HUES48 (cell line): ENCODE measurements around the gene SPEG.

Experiments used
- H3K27ac ChIP-seq: one replicate; pipeline ENCODE4 v1.7.0; 2013; ENCODE audit warnings: low read depth, low read length, inconsistent platforms
- H3K27me3 ChIP-seq: 2 replicates; pipeline ENCODE4 v1.6.1; 2013; ENCODE audit warnings: mild to moderate bottlenecking, low read length; ENCODE audit not compliant: control insufficient read depth, insufficient read depth
- H3K36me3 ChIP-seq: 2 replicates; pipeline ENCODE4 v1.6.1; 2013; ENCODE audit warnings: low read length; ENCODE audit not compliant: control insufficient read depth, insufficient read depth
- H3K4me1 ChIP-seq: 2 replicates; pipeline ENCODE4 v1.6.1; 2013; ENCODE audit warnings: mild to moderate bottlenecking, low read length; ENCODE audit not compliant: control insufficient read depth, insufficient read depth
- H3K4me3 ChIP-seq: 2 replicates; pipeline ENCODE4 v1.5.1; 2013; ENCODE audit warnings: mild to moderate bottlenecking, low read depth, low read length
- H3K9ac ChIP-seq: 2 replicates; pipeline ENCODE4 v1.6.1; 2013; ENCODE audit warnings: mild to moderate bottlenecking, low read depth, low read length, moderate library complexity
- H3K9me3 ChIP-seq: 2 replicates; pipeline ENCODE4 v1.6.1; 2013; ENCODE audit warnings: low read length; ENCODE audit not compliant: control insufficient read depth, insufficient read depth

Gene SPEG

DNA sequence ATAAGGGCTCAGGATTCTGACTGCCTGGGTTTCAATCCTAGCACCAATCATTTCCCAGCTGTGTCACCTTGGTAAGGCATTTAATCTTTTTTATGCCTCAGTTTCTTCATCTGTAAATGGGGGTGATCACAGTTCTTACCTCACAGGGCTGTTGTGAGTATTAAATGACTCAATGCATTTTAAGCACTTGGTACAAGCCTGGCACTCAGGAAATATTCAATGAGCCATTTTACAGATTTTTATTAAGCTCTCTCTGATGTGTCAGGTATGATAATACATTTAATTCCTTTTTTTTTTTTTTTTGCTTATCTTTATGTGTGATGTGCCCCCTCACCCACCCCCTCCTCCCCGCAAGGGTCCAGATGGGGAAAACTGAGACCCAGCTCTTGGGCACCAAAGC lies 12.0 kb downstream of the SPEG start:
- Histone ChIP-seq H3K4me3 (no peak overlapping the region), H3K4me1 (peaks cover 22% of the 10 kb centered on the region), H3K27ac (no peak overlapping the region), H3K9ac (no peak overlapping the region), H3K36me3 (no peaks in the 10 kb centered on the region), H3K27me3 (peaks cover 36% of the 10 kb centered on the region), H3K9me3 (no peaks in the 10 kb centered on the region)

DNA sequence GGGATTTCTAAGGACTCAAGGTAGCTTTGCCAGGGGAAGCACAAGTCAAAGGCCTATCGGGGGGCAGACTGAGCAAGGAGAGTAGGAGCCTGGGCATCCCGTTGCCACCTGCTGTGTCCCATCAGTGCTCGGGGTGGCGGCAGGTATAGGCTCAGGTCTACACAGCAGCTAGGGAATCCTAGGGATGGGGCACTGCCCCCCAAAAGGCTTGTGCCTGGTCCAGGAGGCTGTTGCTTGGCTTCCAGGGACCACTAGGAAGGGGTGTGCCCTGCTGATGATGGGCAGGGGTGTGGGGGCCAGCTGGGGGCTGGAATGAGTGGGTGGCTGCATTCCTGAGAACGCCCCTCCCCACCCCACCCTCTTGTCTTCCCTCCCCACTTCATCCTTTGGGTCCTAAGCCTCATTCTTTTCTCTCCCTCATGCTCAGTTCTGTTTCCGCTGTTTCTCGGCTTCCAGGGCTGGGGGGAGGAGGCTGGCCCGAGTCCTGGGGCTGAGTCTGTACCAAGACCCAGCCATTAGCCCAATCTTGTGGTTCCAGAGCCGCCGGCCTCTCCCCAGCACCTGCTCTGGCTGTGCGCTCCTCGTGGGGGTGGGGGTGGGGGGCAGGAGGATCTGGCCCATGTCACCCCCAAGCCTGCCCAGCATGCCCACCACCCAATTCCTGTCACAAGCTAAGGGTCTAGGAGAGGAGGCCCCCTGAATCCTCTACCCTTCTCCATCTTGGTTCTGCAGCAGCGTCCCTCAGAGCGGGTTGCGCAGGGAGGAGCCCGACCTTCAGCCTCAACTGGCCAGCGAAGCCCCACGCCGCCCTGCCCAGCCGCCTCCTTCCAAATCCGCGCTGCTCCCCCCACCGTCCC lies 12.8 kb downstream of the SPEG start:
- no peak overlapping the region for H3K27ac ChIP-seq
- no peak overlapping the region for H3K9ac ChIP-seq
- no peak overlapping the region; the same call in 1 of the 2 replicates for H3K4me3 ChIP-seq
- peaks cover 22% of the 10 kb centered on the region for H3K4me1 ChIP-seq
- H3K36me3 ChIP-seq, result no peaks in the 10 kb centered on the region
- no peaks in the 10 kb centered on the region for H3K9me3 ChIP-seq
- peaks cover 36% of the 10 kb centered on the region for H3K27me3 ChIP-seq

DNA sequence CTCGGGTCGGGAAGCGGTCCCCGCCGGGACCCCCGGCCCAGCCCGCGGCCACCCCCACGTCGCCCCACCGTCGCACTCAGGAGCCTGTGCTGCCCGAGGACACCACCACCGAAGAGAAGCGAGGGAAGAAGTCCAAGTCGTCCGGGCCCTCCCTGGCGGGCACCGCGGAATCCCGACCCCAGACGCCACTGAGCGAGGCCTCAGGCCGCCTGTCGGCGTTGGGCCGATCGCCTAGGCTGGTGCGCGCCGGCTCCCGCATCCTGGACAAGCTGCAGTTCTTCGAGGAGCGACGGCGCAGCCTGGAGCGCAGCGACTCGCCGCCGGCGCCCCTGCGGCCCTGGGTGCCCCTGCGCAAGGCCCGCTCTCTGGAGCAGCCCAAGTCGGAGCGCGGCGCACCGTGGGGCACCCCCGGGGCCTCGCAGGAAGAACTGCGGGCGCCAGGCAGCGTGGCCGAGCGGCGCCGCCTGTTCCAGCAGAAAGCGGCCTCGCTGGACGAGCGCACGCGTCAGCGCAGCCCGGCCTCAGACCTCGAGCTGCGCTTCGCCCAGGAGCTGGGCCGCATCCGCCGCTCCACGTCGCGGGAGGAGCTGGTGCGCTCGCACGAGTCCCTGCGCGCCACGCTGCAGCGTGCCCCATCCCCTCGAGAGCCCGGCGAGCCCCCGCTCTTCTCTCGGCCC lies 13.6 kb downstream of the SPEG start:
- Histone ChIP-seq H3K9me3 (no peaks in the 10 kb centered on the region), H3K36me3 (no peaks in the 10 kb centered on the region), H3K4me3 (peak overlapping the region; percentile 49; the same call in 1 of the 2 replicates), H3K27me3 (peaks cover 28% of the 10 kb centered on the region), H3K4me1 (peaks cover 28% of the 10 kb centered on the region), H3K27ac (no peak overlapping the region), H3K9ac (no peak overlapping the region)

DNA sequence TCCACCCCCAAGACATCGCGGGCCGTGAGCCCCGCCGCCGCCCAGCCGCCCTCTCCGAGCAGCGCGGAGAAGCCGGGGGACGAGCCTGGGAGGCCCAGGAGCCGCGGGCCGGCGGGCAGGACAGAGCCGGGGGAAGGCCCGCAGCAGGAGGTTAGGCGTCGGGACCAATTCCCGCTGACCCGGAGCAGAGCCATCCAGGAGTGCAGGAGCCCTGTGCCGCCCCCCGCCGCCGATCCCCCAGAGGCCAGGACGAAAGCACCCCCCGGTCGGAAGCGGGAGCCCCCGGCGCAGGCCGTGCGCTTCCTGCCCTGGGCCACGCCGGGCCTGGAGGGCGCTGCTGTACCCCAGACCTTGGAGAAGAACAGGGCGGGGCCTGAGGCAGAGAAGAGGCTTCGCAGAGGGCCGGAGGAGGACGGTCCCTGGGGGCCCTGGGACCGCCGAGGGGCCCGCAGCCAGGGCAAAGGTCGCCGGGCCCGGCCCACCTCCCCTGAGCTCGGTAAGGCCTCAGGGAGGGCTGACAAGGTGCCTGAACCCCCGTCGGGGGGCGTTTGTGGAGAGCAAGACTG lies 14.2 kb downstream of the SPEG start:
- H3K27me3 ChIP-seq, result peaks cover 24% of the 10 kb centered on the region
- peaks cover 30% of the 10 kb centered on the region for H3K4me1 ChIP-seq
- H3K9me3 ChIP-seq, result no peaks in the 10 kb centered on the region
- H3K27ac ChIP-seq, result no peak overlapping the region
- H3K36me3 ChIP-seq, result no peaks in the 10 kb centered on the region
- H3K4me3 ChIP-seq, result peak overlapping the region; percentile 49
- no peak overlapping the region for H3K9ac ChIP-seq

DNA sequence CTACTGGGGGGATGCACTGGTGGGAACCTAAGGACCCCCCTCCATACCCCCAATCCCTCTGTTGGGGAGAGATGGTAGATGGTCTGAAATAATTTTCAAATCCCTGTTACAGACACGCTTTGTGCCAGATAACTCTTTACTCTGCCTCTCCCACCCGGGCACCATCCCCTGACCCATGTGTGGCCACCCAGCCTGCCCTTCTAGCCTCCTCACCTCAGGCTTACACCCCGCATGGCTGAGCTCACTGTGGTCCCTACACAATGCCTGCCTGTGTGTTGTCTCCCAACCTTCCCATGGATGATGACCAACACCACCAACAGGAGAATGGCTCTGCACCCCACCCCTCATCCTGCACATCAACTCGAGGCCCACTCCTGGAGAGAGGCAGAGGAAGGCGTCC lies 15.0 kb downstream of the SPEG start:
- Histone ChIP-seq H3K27ac (no peak overlapping the region), H3K36me3 (no peaks in the 10 kb centered on the region), H3K4me3 (no peak overlapping the region), H3K4me1 (peaks cover 30% of the 10 kb centered on the region), H3K9ac (no peak overlapping the region), H3K9me3 (no peaks in the 10 kb centered on the region), H3K27me3 (peaks cover 24% of the 10 kb centered on the region)

DNA sequence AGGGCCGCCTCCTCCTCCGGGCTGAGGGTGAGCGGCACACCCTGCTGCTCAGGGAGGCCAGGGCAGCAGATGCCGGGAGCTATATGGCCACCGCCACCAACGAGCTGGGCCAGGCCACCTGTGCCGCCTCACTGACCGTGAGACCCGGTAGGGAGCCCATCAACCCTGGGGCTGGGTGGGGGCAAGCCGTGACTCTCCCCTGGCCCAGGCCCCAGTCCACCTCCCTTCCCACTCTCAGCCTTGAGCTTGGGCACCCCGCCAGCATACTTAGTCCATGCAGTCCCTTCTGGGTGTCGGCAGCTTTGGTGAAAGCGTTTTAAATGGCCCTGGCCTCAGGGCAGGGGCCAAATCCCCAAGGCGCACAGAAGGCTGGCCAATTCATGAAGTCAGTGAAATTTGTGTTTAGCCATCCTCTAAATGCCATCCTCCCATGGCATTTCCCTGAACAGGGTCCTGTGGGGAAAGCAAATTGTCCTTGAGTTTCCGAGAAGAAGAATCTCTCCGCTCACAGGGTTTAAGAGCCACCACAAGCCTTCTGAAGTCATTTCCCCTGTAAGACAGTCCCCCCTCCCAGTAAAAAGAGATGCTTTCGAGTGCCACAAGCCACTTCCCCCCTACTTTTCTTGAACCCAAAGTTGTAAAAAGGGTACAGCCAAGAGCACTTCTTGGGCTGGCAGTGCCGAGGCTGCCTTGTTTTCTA lies 17.2 kb downstream of the SPEG start:
- Histone ChIP-seq H3K36me3 (no peaks in the 10 kb centered on the region), H3K27ac (no peak overlapping the region), H3K9ac (no peak overlapping the region), H3K27me3 (peaks cover 24% of the 10 kb centered on the region), H3K9me3 (no peaks in the 10 kb centered on the region), H3K4me1 (peaks cover 18% of the 10 kb centered on the region), H3K4me3 (no peak overlapping the region)

DNA sequence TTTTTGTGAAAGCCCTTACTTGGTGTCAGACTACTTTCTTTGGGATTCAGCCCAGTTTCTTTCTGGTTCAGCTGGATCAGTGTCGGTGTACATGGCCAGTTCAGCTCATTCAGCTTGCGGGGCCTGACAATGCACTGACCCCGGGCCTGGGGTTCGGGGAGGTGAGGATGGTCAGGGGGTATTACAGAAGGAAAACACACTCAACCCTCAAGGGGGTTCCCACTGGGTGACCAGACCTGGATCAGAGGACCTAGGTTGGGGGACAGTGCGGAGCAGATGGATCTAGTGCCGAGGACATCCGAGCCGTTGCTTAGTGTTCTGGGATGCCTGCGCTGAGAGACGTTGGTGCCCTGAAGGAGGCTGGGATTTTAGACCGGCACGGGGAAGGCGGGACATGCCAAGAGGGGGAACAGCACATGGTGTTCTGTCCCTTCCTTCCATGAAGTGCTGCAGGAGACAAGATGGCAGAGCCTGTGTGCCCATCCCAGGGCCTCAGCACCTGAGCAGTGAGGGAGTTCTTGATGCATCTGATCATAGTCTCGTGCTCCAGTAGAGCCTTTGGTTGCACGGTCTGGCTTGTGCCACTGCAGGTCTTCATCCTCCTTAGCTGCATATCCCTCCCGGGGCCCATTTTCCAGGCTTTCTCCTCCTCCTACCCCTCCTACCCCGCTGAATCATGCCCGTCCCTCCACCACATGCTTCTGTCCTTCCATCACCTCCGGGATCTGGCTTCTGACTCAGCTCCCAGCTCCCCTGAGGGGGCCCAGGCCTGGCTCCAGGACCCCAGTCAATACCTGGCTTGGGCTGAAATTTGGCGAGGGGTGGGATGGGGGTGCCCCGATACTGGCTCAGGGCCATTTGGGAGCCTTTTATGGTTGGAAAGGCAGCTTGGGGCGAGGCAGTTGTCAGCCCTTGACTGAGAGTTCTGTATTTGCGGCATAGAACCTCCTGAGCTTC lies 18.0 kb downstream of the SPEG start:
- no peaks in the 10 kb centered on the region for H3K36me3 ChIP-seq
- peaks cover 18% of the 10 kb centered on the region for H3K27me3 ChIP-seq
- peaks cover 18% of the 10 kb centered on the region for H3K4me1 ChIP-seq
- no peak overlapping the region for H3K4me3 ChIP-seq
- H3K9me3 ChIP-seq, result no peaks in the 10 kb centered on the region
- peak overlapping the region; percentile 23 for H3K27ac ChIP-seq
- no peak overlapping the region for H3K9ac ChIP-seq

DNA sequence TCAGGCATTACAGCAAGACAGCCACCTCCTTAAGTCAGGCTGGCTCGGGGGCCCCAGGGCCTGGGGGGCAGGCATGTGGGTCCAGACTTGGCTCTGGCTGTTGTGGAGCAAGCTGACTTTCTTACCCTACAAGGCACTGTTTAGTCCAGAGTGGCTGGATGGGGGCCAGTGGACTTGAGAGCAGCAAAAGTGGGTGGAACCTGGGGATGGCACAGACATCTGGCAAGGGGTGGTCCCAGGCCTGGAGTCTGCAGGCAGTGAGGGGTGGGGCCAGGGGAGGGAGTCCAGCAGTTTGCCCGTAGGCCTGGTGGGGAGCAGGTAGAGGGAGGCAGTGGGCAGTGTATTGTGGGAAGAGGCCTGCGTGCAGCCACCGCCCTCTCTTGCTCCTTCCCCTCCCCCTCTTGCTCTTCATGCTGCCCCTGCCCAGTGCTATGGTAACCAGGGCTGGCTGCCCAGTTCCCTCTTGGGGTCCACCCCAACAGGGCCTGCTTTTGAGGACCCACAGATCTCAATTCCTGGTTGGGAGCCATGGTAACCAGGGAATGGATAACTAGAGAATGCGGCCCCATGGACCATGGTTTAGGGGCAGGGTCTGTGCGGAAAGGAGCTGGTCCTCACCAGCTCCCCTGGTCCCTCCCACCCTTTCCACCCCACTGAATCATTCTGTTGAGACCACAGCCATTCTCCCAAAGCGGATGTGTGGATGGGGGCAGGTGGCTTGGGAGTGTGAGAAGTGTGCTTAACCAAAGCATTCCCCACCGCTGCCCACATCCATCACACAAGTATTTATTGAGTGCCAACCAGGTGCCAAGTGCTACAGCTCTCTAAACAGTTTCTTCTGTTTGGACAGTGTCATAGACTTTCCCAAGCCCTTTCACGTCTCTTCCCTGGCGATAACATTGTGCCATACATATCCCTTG lies 19.3 kb downstream of the SPEG start:
- Histone ChIP-seq H3K4me1 (peaks cover 16% of the 10 kb centered on the region), H3K27ac (peak overlapping the region; percentile 23), H3K9me3 (no peaks in the 10 kb centered on the region), H3K27me3 (peaks cover 8% of the 10 kb centered on the region), H3K36me3 (no peaks in the 10 kb centered on the region), H3K4me3 (no peak overlapping the region), H3K9ac (no peak overlapping the region)

DNA sequence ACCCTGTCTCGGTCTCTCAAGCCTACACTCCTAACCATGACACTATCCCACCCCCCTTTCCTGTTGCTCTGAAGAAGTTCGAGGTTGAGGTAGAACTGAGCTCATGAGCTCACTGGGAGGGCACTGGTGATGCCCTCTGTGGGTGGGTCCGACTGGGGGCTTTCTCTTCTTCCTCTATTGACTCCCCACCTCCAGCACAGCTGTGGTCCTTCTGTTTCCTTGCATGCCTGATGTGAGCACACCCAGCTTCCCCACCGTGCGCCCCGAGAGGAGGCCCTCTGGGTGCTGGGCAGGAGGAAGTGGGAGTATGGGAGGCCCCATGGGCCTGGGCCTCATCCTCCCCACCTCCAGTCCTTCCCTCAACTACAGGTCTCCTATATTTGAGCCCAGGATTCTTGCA lies 20.9 kb downstream of the SPEG start:
- H3K27me3 ChIP-seq, result peaks cover 4% of the 10 kb centered on the region; the same call in 1 of the 2 replicates
- H3K9me3 ChIP-seq, result no peaks in the 10 kb centered on the region

More for the DNA sequence above, 20.9 kb downstream of the SPEG start:
- Histone ChIP-seq H3K36me3 (no peaks in the 10 kb centered on the region), H3K4me3 (no peak overlapping the region), H3K9ac (no peak overlapping the region), H3K4me1 (peaks cover 21% of the 10 kb centered on the region), H3K27ac (no peak overlapping the region)
